K562 (cell line): ENCODE results near the gene HOXB3. TPM values are rescaled to one million over a fixed set of nuclear protein-coding genes. Genes with fewer than 3 reads are reported as not detected.

Source experiments
- ATF7 ChIP-seq: fragments of 450-650 bp; IDR thresholded peaks from 2 replicates; pipeline ENCODE4 v1.7.1; 2014; ENCODE audit warnings: mild to moderate bottlenecking, moderate library complexity
- DIDO1 ChIP-seq: fragments of 450-650 bp; IDR thresholded peaks from 2 replicates; pipeline ENCODE4 v1.6.1; 2016; ENCODE audit warnings: low read depth, missing biosample characterization, missing genetic modification characterization
- PKNOX1 ChIP-seq: fragments of 450-650 bp; IDR thresholded peaks from 2 replicates; pipeline ENCODE4 v1.6.1; 2016
- SRSF1 ChIP-seq: fragments of 200-400 bp; formaldehyde crosslinking; IDR thresholded peaks from 2 replicates; pipeline ENCODE4 v1.6.1; 2017; ENCODE audit warnings: mild to moderate bottlenecking, low read depth, low read length, moderate library complexity
- TCF7L2 ChIP-seq: fragments of 150-350 bp; IDR thresholded peaks from 2 replicates; pipeline ENCODE4 v1.6.1; 2016; ENCODE audit warnings: low read depth, mild to moderate bottlenecking, low read length, moderate library complexity
- ZBTB17 ChIP-seq: fragments of 450-650 bp; formaldehyde crosslinking; IDR thresholded peaks from 2 replicates; pipeline ENCODE4 v1.4.0; 2020; ENCODE audit warnings: mild to moderate bottlenecking
- ZC3H8 ChIP-seq: fragments of 450-650 bp; IDR thresholded peaks from 2 replicates; pipeline ENCODE4 v1.6.1; 2017
- ZKSCAN3 ChIP-seq: fragments of 250-450 bp; sonication (Bioruptor Pico); IDR thresholded peaks from 2 replicates; pipeline ENCODE4 v1.4.0; 2020
- ZNF146 ChIP-seq: IDR thresholded peaks from one replicate; pipeline ENCODE4 v1.6.1; 2018; ENCODE audit warnings: missing compliant biosample characterization; ENCODE audit not compliant: unreplicated experiment
- ZNF23 ChIP-seq: fragments of 250-450 bp; sonication (Bioruptor Pico); IDR thresholded peaks from 2 replicates; pipeline ENCODE4 v1.4.0; 2020; ENCODE audit warnings: mild to moderate bottlenecking
- ZNF347 ChIP-seq: fragments of 450-650 bp; formaldehyde crosslinking; IDR thresholded peaks from 2 replicates; pipeline ENCODE4 v1.4.0; 2020; ENCODE audit warnings: low read depth, mild to moderate bottlenecking, moderate library complexity
- ZNF583 ChIP-seq: fragments of 250-450 bp; sonication (Bioruptor Pico); IDR thresholded peaks from 2 replicates; pipeline ENCODE4 v1.4.0; 2020
- polyA plus RNA-seq, 8 experiments: library from polyadenylated mRNA; depleted of rRNA in 4 of 8; stranded (reverse) in 5 of 8; unstranded in 3 of 8; fragments of >200 nt; fragmentation: Nextera tagmentation in 2 of 8; fragmentation: Illumina TruSeq in 1 of 8; extraction: Ambion mirVana in 2 of 8; extraction: Trizol in 1 of 8; gene quantifications; 2 replicates each; pipeline versions ENCODE4 v1.2.1 to v1.2.3, GENCODE V29; 2011 to 2014; ENCODE audit warnings: inconsistent platforms in 1 of 8, missing spikeins in 1 of 8
- total RNA-seq, 7 experiments: library from RNA; depleted of rRNA in 6 of 7; stranded (reverse); fragments of >200 nt in 6 of 7; fragmentation: Illumina TruSeq in 2 of 7; extraction: Trizol in 2 of 7; gene quantifications; 2 replicates each; pipeline versions ENCODE4 v1.2.1 to v1.2.3, GENCODE V29; 2011 to 2021; ENCODE audit warnings: low replicate concordance in 1 of 7
- TF ChIP-seq, protein P1 (sequence below): sonication (generic); formaldehyde crosslinking; IDR thresholded peaks from 2 replicates; pipeline ENCODE4 v1.9.0; 2022; ENCODE audit warnings: mild to moderate bottlenecking, missing genetic modification reagents
- TF ChIP-seq, protein P2 (sequence below): sonication (generic); formaldehyde crosslinking; IDR thresholded peaks from 2 replicates; pipeline ENCODE4 v1.8.1; 2023; ENCODE audit warnings: mild to moderate bottlenecking, missing genetic modification reagents, moderate library complexity
- TF ChIP-seq, protein P3 (sequence below): fragments of 200-600 bp; sonication (generic); IDR thresholded peaks from one replicate; pipeline ENCODE4 v1.6.1; 2012; ENCODE audit warnings: mild to moderate bottlenecking, low read depth, low read length, inconsistent platforms

The HOXB3 gene
- total and polyA plus RNA-seq, 9 of the 15 experiments (the other 6 are each of a cell fraction or from before 2014, with no cell fraction given), result 2.4 to 41.3 (median 20.2) TPM

GRCh38 chr17:48546924-48547807 lies 42.9 kb downstream of the HOXB3 start (continued):
- no peak for TF ChIP-seq SRSF1
- TF ChIP-seq PKNOX1, result peak; percentile 13; the same call in 1 of the 2 replicates
- no peak for TF ChIP-seq TCF7L2
- no peak for TF ChIP-seq ZNF583
- TF ChIP-seq ATF7, result no peak; the same call in 1 of the 2 replicates
- TF ChIP-seq, protein P1, sequence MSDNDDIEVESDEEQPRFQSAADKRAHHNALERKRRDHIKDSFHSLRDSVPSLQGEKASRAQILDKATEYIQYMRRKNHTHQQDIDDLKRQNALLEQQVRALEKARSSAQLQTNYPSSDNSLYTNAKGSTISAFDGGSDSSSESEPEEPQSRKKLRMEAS (CRISPR knock-in tag), result no peak
- no peak for TF ChIP-seq ZC3H8
- TF ChIP-seq DIDO1, result no peak
- no peak for TF ChIP-seq ZNF347 (CRISPR knock-in tag)
- TF ChIP-seq, protein P2, sequence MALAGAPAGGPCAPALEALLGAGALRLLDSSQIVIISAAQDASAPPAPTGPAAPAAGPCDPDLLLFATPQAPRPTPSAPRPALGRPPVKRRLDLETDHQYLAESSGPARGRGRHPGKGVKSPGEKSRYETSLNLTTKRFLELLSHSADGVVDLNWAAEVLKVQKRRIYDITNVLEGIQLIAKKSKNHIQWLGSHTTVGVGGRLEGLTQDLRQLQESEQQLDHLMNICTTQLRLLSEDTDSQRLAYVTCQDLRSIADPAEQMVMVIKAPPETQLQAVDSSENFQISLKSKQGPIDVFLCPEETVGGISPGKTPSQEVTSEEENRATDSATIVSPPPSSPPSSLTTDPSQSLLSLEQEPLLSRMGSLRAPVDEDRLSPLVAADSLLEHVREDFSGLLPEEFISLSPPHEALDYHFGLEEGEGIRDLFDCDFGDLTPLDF, result no peak
- TF ChIP-seq, protein P3, sequence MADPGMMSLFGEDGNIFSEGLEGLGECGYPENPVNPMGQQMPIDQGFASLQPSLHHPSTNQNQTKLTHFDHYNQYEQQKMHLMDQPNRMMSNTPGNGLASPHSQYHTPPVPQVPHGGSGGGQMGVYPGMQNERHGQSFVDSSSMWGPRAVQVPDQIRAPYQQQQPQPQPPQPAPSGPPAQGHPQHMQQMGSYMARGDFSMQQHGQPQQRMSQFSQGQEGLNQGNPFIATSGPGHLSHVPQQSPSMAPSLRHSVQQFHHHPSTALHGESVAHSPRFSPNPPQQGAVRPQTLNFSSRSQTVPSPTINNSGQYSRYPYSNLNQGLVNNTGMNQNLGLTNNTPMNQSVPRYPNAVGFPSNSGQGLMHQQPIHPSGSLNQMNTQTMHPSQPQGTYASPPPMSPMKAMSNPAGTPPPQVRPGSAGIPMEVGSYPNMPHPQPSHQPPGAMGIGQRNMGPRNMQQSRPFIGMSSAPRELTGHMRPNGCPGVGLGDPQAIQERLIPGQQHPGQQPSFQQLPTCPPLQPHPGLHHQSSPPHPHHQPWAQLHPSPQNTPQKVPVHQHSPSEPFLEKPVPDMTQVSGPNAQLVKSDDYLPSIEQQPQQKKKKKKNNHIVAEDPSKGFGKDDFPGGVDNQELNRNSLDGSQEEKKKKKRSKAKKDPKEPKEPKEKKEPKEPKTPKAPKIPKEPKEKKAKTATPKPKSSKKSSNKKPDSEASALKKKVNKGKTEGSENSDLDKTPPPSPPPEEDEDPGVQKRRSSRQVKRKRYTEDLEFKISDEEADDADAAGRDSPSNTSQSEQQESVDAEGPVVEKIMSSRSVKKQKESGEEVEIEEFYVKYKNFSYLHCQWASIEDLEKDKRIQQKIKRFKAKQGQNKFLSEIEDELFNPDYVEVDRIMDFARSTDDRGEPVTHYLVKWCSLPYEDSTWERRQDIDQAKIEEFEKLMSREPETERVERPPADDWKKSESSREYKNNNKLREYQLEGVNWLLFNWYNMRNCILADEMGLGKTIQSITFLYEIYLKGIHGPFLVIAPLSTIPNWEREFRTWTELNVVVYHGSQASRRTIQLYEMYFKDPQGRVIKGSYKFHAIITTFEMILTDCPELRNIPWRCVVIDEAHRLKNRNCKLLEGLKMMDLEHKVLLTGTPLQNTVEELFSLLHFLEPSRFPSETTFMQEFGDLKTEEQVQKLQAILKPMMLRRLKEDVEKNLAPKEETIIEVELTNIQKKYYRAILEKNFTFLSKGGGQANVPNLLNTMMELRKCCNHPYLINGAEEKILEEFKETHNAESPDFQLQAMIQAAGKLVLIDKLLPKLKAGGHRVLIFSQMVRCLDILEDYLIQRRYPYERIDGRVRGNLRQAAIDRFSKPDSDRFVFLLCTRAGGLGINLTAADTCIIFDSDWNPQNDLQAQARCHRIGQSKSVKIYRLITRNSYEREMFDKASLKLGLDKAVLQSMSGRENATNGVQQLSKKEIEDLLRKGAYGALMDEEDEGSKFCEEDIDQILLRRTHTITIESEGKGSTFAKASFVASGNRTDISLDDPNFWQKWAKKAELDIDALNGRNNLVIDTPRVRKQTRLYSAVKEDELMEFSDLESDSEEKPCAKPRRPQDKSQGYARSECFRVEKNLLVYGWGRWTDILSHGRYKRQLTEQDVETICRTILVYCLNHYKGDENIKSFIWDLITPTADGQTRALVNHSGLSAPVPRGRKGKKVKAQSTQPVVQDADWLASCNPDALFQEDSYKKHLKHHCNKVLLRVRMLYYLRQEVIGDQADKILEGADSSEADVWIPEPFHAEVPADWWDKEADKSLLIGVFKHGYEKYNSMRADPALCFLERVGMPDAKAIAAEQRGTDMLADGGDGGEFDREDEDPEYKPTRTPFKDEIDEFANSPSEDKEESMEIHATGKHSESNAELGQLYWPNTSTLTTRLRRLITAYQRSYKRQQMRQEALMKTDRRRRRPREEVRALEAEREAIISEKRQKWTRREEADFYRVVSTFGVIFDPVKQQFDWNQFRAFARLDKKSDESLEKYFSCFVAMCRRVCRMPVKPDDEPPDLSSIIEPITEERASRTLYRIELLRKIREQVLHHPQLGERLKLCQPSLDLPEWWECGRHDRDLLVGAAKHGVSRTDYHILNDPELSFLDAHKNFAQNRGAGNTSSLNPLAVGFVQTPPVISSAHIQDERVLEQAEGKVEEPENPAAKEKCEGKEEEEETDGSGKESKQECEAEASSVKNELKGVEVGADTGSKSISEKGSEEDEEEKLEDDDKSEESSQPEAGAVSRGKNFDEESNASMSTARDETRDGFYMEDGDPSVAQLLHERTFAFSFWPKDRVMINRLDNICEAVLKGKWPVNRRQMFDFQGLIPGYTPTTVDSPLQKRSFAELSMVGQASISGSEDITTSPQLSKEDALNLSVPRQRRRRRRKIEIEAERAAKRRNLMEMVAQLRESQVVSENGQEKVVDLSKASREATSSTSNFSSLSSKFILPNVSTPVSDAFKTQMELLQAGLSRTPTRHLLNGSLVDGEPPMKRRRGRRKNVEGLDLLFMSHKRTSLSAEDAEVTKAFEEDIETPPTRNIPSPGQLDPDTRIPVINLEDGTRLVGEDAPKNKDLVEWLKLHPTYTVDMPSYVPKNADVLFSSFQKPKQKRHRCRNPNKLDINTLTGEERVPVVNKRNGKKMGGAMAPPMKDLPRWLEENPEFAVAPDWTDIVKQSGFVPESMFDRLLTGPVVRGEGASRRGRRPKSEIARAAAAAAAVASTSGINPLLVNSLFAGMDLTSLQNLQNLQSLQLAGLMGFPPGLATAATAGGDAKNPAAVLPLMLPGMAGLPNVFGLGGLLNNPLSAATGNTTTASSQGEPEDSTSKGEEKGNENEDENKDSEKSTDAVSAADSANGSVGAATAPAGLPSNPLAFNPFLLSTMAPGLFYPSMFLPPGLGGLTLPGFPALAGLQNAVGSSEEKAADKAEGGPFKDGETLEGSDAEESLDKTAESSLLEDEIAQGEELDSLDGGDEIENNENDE, result no peak
- no peak for TF ChIP-seq ZNF23 (CRISPR knock-in tag)
- TF ChIP-seq ZBTB17, result no peak
- TF ChIP-seq ZKSCAN3 (CRISPR knock-in tag), result no peak
- no peak for TF ChIP-seq ZNF146 (CRISPR knock-in tag)
